H1 (cell line): Measurements from ENCODE around the gene C16orf89. TPM values are rescaled to one million over a fixed set of nuclear protein-coding genes. Genes with fewer than 3 reads are reported as not detected.
"Not testable (repeated sequence)": the region's sequence is repeated elsewhere in the genome, so short reads cannot be mapped to it uniquely, and the experiment has no call there.

ENCODE experiments used
- CTCF ChIA-PET: fragments of 300-600 bp; sonication (Branson Sonifier 250); formaldehyde crosslinking; loops from one replicate; lab custom pipeline; 2021; ENCODE audit not compliant: partially characterized antibody; lab: Charles Lee
- POLR2A ChIA-PET: fragments of 300-600 bp; sonication (Branson Sonifier 250); formaldehyde crosslinking; loops from one replicate; lab custom pipeline; 2021; ENCODE audit warnings: inconsistent platforms; ENCODE audit not compliant: partially characterized antibody; lab: Charles Lee
- DNase-seq, 2 experiments: peaks; one replicate each; pipeline versions ENCODE4 v3.0.0 to v3.0.0-alpha.2; 2010 to 2022; ENCODE audit warnings: low spot score in 2 of 2, low read depth in 1 of 2, mixed read lengths in 1 of 2
- FAIRE-seq: peaks from 2 replicates; lab custom pipeline; 2011; peaks lifted over from hg19 to GRCh38; lab: Jason Lieb, UNC
- H2AFZ ChIP-seq: 2 replicates; pipeline ENCODE4 v1.8.1; 2012; ENCODE audit warnings: low read length, inconsistent platforms
- H2AK5ac ChIP-seq: 2 replicates; pipeline ENCODE4 v1.6.1; 2013; ENCODE audit warnings: low read depth, low read length
- H2BK120ac ChIP-seq: replicated peaks from 2 replicates; pipeline ENCODE3; 2013; ENCODE audit warnings: low read depth, low read length, inconsistent platforms
- H2BK12ac ChIP-seq: 2 replicates; pipeline ENCODE4 v1.6.1; 2013; ENCODE audit warnings: low read depth, low read length
- H2BK15ac ChIP-seq: 2 replicates; pipeline ENCODE4 v1.6.1; 2013; ENCODE audit warnings: low read length
- H2BK20ac ChIP-seq: 2 replicates; pipeline ENCODE4 v1.6.1; 2013; ENCODE audit warnings: low read length
- H2BK5ac ChIP-seq: 2 replicates; pipeline ENCODE4 v1.6.1; 2013; ENCODE audit warnings: low read depth, low read length
- H3K14ac ChIP-seq: 2 replicates; pipeline ENCODE4 v1.6.1; 2013; ENCODE audit warnings: inconsistent platforms; ENCODE audit not compliant: insufficient read length
- H3K18ac ChIP-seq: 2 replicates; pipeline ENCODE4 v1.6.1; 2013; ENCODE audit warnings: low read length; ENCODE audit errors: extremely low read depth
- H3K23ac ChIP-seq: 2 replicates; pipeline ENCODE4 v1.6.1; 2013; ENCODE audit warnings: inconsistent platforms; ENCODE audit not compliant: insufficient read length
- H3K23me2 ChIP-seq: 2 replicates; pipeline ENCODE4 v1.6.1; 2013; ENCODE audit warnings: low read depth, low read length
- H3K27ac ChIP-seq: 2 replicates; pipeline ENCODE4 v1.6.1; 2011; ENCODE audit warnings: low read depth, low read length, inconsistent platforms
- H3K27me3 ChIP-seq, 4 experiments: replicated peaks in 1 of 4; 1 replicate in 1 of 4; 2 replicates in 3 of 4; pipeline versions ENCODE4 v1.6.1 to v1.8.1; 2011 to 2013; ENCODE audit warnings: low read length in 3 of 4, mild to moderate bottlenecking in 3 of 4, inconsistent platforms in 2 of 4, mixed read lengths in 2 of 4, moderate library complexity in 1 of 4; ENCODE audit not compliant: control insufficient read depth in 3 of 4, insufficient read depth in 3 of 4; ENCODE audit errors: extremely low read depth in 1 of 4
- H3K36me3 ChIP-seq, 4 experiments: 2 replicates each; pipeline versions ENCODE4 v1.6.1 to v1.8.1; 2011 to 2013; ENCODE audit warnings: mild to moderate bottlenecking in 4 of 4, low read length in 3 of 4, moderate library complexity in 2 of 4, control low read depth in 1 of 4, inconsistent platforms in 1 of 4; ENCODE audit not compliant: insufficient read depth in 4 of 4, control insufficient read depth in 2 of 4
- H3K4ac ChIP-seq: replicated peaks from 2 replicates; pipeline ENCODE3; 2013; ENCODE audit warnings: low read length, low read depth, mixed read lengths, inconsistent platforms; ENCODE audit not compliant: insufficient read length
- H3K4me1 ChIP-seq, 4 experiments: replicated peaks in 1 of 4; 1 replicate in 1 of 4; 2 replicates in 3 of 4; pipeline versions ENCODE4 v1.6.1 to v1.8.1; 2011 to 2013; ENCODE audit warnings: low read length in 3 of 4, inconsistent platforms in 2 of 4, mixed read lengths in 1 of 4; ENCODE audit not compliant: insufficient read depth in 4 of 4, control insufficient read depth in 3 of 4
- H3K4me2 ChIP-seq, 2 experiments: 2 replicates each; pipeline versions ENCODE4 v1.6.1 to v1.8.1; 2011 to 2013; ENCODE audit warnings: low read depth in 2 of 2, low read length in 2 of 2, control low read depth in 1 of 2, inconsistent platforms in 1 of 2, mild to moderate bottlenecking in 1 of 2; ENCODE audit not compliant: insufficient read depth in 1 of 2
- H3K4me3 ChIP-seq, 4 experiments: fragments of 200-600, 300-600 bp in 1 of 4; sonication (generic), shearing (Covaris generic), sonication (Bioruptor Twin) in 1 of 4; 2 replicates each; pipeline versions ENCODE4 v1.5.1 to v1.8.1; 2011 to 2016; ENCODE audit warnings: low read length in 4 of 4, low read depth in 3 of 4, control low read depth in 2 of 4, inconsistent platforms in 2 of 4, mild to moderate bottlenecking in 2 of 4, mixed read lengths in 1 of 4, moderate library complexity in 1 of 4; ENCODE audit not compliant: insufficient read depth in 2 of 4; ENCODE audit errors: extremely low read depth in 1 of 4
- H3K56ac ChIP-seq: replicated peaks from 2 replicates; pipeline ENCODE3; 2013; ENCODE audit warnings: low read depth, mild to moderate bottlenecking, mixed read lengths, low read length, inconsistent platforms; ENCODE audit not compliant: insufficient read length
- H3K79me1 ChIP-seq: 2 replicates; pipeline ENCODE4 v1.6.1; 2013; ENCODE audit warnings: low read depth, low read length, control low read depth
- H3K79me2 ChIP-seq, 2 experiments: 2 replicates each; pipeline versions ENCODE4 v1.6.1 to v1.8.1; 2012 to 2013; ENCODE audit warnings: low read length in 2 of 2, mild to moderate bottlenecking in 2 of 2, inconsistent platforms in 1 of 2; ENCODE audit not compliant: insufficient read depth in 2 of 2, control insufficient read depth in 1 of 2
- H3K9ac ChIP-seq, 4 experiments: replicated peaks in 1 of 4; 1 replicate in 1 of 4; 2 replicates in 3 of 4; pipeline versions ENCODE4 v1.6.1 to v1.8.1; 2011 to 2013; ENCODE audit warnings: low read depth in 3 of 4, low read length in 3 of 4, control low read depth in 2 of 4, mild to moderate bottlenecking in 2 of 4, moderate library complexity in 2 of 4, inconsistent platforms in 1 of 4; ENCODE audit errors: extremely low read depth in 1 of 4
- H3K9me3 ChIP-seq, 2 experiments: 2 replicates each; pipeline versions ENCODE4 v1.6.1 to v1.8.1; 2012 to 2013; ENCODE audit warnings: mild to moderate bottlenecking in 2 of 2, moderate library complexity in 2 of 2, control low read depth in 1 of 2, inconsistent platforms in 1 of 2, low read depth in 1 of 2, low read length in 1 of 2, mixed read lengths in 1 of 2; ENCODE audit not compliant: insufficient read depth in 2 of 2
- H4K20me1 ChIP-seq, 2 experiments: replicated peaks in 1 of 2; 2 replicates each; pipeline versions ENCODE3 to v1.8.1; 2011 to 2013; ENCODE audit warnings: inconsistent platforms in 2 of 2, low read length in 2 of 2, mild to moderate bottlenecking in 1 of 2; ENCODE audit not compliant: insufficient read depth in 2 of 2, control insufficient read depth in 1 of 2
- H4K5ac ChIP-seq: 2 replicates; pipeline ENCODE4 v1.6.1; 2013; ENCODE audit warnings: low read length, low read depth, mixed read lengths, inconsistent platforms; ENCODE audit not compliant: insufficient read length
- H4K8ac ChIP-seq: 2 replicates; pipeline ENCODE4 v1.8.0; 2013; ENCODE audit warnings: mild to moderate bottlenecking, moderate library complexity, low read length, inconsistent platforms; ENCODE audit not compliant: insufficient read depth; ENCODE audit errors: extremely low read depth
- H4K91ac ChIP-seq: replicated peaks from 2 replicates; pipeline ENCODE3; 2013; ENCODE audit warnings: low read length, mixed read lengths, inconsistent platforms; ENCODE audit not compliant: insufficient read length
- WGBS, 2 experiments: shearing (Covaris generic) in 1 of 2; methylation state at CpG; one replicate each; pipeline versions ENCODE4 v1.1.6 to v1.1.7; 2013 to 2015; ENCODE audit warnings: low lambda C conversion rate in 2 of 2, mixed read lengths in 2 of 2, inconsistent platforms in 1 of 2, low coverage in 1 of 2, missing lambda C conversion rate in 1 of 2; ENCODE audit not compliant: insufficient replicate concordance in 2 of 2, insufficient coverage in 1 of 2, insufficient read length in 1 of 2; ENCODE audit errors: extremely low coverage in 1 of 2, missing lambda C conversion rate in 1 of 2; 5-methylcytosine and 5-hydroxymethylcytosine counted together
- polyA plus RNA-seq, 7 experiments: library from polyadenylated mRNA; depleted of rRNA in 3 of 7; stranded (reverse) in 5 of 7; unstranded in 2 of 7; fragments of >200 nt in 5 of 7; fragments of 200-250 nt in 2 of 7; gene quantifications; 1 replicate in 5 of 7; 2 replicates in 1 of 7; 4 replicates in 1 of 7; pipeline versions ENCODE4 v1.2.1 to v1.2.3, GENCODE V29; 2011 to 2013; ENCODE audit warnings: missing spikeins in 2 of 7, mixed read lengths in 2 of 7
- total RNA-seq: library from RNA; stranded (reverse); fragmentation: NEBNext Ultra II Directional; extraction: Animal tissue kit (Norgen Biotek cat#: 25700); gene quantifications from 2 replicates; pipeline ENCODE4 v1.2.1, GENCODE V29; 2021

The C16orf89 gene
- total and polyA plus RNA-seq, 2 of the 8 experiments (the other 6 are each of a cell fraction or from before 2014, with no cell fraction given), result 6.7 to 9.9 TPM

- H3K4me1 ChIP-seq, H4K91ac ChIP-seq, H3K9me3 ChIP-seq, H2BK20ac ChIP-seq, H3K27me3 ChIP-seq, H3K79me2 ChIP-seq, H3K79me1 ChIP-seq, H2AK5ac ChIP-seq, H3K4me2 ChIP-seq, H2BK5ac ChIP-seq, DNase-seq, H3K4ac ChIP-seq, H3K4me3 ChIP-seq, H3K23ac ChIP-seq, H2BK15ac ChIP-seq, H3K23me2 ChIP-seq, H4K5ac ChIP-seq, H3K14ac ChIP-seq, H3K56ac ChIP-seq, H2BK120ac ChIP-seq, FAIRE-seq, H2BK12ac ChIP-seq, H3K9ac ChIP-seq, H4K8ac ChIP-seq, H3K18ac ChIP-seq, H2AFZ ChIP-seq, H3K27ac ChIP-seq, H4K20me1 ChIP-seq: not testable (repeated sequence)
- 91% methylated on average over 9 of the region's 9 CpGs; no CpG with 5 or more reads in 1 of the 2 experiments for WGBS, 2 experiments
- POLR2A ChIA-PET, result interaction anchor here (1.6 kb wide), 1 partner anchor 18 kb away, joined by 3 read pairs; no protein-coding TSS in a partner anchor
- peaks cover 4 to 25% (median 5%) of the 10 kb centered on the region in 4 experiments; a peak in 5 of 8 replicates for H3K36me3 ChIP-seq
- CTCF ChIA-PET, result interaction anchor here (1.1 to 27.9 kb wide), 3 partner anchors 15 to 400 kb away, joined by 3 to 625 read pairs (median 12); partner anchors contain the start of gene C16orf89
These were observed 24.8 kb upstream of the C16orf89 start for GRCh38 chr16:5090592-5090991.
